NCI-H1436 treated with DMSO at 0.1 percent for 48 hours (cell line): ENCODE measurements around the gene PRSS8.
"Not testable (repeated sequence)": the region's sequence is repeated elsewhere in the genome, so short reads cannot be mapped to it uniquely, and the experiment has no call there.

Source experiments
- DNase-seq: peaks from one replicate; lab custom pipeline; 2025; lab: John Stamatoyannopoulos, UW

The PRSS8 gene

DNA sequence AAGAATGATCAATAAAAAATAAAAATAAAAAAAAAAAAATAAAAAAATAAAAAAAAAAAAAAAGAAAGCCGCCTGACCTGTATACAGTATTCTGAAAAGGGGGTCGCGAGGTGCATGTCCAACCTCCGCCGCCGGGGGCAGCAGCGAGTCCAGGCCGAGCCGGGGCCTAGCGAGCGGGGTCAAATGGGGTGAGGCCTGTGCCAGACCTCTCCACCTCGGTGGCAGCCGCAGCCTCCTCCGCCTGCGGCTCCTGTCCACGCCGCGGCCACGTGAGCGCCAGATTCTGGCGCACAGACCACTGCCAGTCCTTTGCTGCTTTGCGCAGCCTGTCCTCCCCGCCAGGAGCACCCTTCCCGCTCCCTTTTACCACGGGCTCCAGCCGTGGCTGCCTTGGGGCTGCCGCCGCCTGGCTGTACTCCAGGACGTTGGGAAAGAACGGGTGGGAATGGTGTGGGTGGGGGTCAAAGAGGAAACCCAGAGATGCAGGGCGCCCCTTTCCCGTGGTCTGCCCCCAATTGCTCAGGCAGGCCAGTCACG is 29.8 kb downstream of the PRSS8 start:
- no peak for DNase-seq

DNA sequence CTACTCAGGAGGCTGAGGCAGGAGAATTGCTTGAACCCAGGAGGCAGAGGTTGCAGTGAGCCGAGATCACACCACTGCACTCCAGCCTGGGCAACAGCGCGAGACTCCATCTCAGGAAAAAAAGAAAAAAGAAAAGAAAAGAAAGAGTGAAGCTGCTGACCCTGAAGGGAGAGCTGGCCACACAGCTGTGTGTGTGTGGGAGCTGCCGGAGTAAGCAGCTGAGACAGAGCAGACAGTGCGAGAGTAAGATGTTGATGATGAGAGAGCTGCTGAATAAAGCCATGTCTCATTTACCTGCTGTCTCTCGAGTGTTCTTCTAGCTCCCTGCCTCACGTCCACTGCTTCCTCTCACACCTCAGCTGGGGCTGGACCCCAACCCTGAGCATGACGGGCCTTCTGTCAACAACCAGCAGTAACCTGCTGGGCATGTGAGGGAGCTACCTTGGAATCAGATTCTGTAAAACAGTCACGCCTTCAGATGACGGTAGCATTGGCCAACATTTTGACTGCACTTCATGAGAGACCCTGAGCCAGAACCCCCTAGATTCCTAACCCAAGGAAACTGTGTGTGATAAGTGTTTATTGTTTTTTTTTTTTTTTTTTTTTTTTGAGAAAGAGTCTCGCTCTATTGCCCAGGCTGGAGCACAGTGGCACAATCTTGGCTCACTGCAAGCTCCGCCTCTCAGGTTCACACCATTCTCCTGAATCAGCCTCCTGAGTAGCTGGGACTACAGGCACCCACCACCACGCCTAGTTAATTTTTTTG is 34.5 kb downstream of the PRSS8 start:
- DNase-seq, result not testable (repeated sequence)

GRCh38 chr16:31099860-31100638 is 35.5 kb downstream of the PRSS8 start:
- no peak for DNase-seq

- peak; percentile 87 for DNase-seq
Observed at GRCh38 chr16:31094424-31095120, 41.0 kb downstream of the PRSS8 start, which contains the start of gene VKORC1. VKORC1 (minus strand) TSS chr16:31094797; CDS start chr16:31094729, 68 bp downstream.

- DNase-seq, result no peak
Observed at GRCh38 chr16:31094088-31094423, 41.5 kb downstream of the PRSS8 start.

- no peak for DNase-seq
Observed at GRCh38 chr16:31093132-31093703, 42.3 kb downstream of the PRSS8 start.

GRCh38 chr16:31092330-31092729 is 43.2 kb downstream of the PRSS8 start:
- no peak for DNase-seq

DNA sequence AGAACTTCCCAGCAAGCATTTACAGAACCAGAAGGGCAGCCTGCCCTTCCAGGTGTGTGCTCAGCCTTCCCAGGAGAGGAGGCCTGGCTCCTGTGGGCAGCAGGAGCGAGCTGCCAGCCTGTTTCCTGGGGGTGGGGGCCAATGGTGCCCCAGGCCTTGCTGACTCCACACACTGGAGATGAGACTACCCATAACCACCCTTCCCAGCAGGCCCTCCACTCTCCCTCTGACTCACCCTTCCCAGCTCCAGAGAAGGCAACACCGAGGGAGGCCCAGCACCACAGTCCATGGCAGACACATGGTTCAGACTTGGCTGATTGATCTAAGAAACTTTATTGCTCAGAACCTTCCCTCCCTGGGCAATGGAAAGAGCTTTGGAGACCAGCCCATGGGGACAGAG is 45.0 kb downstream of the PRSS8 start:
- DNase-seq, result no peak

DNA sequence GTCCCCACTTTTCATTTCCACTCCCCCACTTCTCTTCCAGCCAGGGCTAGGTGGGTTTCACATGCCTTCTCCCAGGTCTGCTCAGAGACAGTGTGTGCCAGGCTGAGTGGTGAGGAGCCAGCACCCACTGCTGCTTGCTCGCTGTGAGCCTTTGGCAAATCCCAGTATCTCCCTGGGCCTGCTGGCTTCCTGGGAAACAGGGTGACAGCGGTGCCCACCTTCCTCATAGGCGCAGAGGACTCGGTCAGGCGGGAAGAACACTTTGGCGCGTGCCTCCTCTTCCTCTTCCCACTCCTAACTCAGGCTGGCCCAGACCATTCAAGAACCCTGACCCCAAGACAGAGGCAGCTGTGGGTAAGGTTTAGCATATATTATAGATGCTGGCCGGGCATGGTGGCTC is 46.3 kb downstream of the PRSS8 start:
- DNase-seq, result no peak

DNA sequence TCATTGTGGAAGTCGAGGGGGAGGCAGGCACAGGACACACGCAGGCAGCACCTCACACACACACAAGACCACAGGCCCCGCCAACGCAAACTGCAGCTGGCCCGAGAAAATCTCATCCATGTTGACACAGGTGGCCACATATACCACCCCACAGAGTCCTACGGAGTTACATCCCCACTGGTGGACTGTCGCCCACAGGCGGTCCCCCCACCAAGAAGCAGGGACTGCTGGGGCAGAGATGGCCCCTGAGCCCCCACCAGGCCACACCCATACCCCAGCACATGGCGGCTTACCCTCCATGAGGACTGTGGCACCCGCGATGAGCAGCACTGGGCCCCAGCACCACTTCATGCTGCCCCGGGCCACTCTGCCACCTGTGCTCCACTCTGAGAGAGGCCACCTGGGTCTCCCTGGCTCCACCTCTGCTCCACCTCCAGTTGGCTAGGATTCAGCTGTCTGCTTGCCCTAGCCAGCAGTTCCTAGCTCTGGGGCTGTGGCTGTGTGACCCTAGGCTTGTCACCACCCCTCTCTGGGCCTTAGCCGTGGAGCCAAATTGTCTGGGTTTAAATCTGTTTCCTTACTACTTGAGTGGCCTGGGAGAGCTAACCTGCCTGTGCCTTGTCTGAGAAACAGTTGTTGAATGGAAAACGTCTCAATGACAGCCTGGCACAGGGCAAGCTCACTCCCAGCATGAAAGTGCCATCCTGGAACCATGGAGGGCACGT is 46.9 kb downstream of the PRSS8 start, which contains the start of gene PRSS53:
PRSS53 (minus strand) TSS at position 485 of the 725 bp plus-strand sequence; CDS start at position 351, 134 bp downstream.
- no peak for DNase-seq

GRCh38 chr16:31087971-31088370 is 47.6 kb downstream of the PRSS8 start:
- no peak for DNase-seq

DNA sequence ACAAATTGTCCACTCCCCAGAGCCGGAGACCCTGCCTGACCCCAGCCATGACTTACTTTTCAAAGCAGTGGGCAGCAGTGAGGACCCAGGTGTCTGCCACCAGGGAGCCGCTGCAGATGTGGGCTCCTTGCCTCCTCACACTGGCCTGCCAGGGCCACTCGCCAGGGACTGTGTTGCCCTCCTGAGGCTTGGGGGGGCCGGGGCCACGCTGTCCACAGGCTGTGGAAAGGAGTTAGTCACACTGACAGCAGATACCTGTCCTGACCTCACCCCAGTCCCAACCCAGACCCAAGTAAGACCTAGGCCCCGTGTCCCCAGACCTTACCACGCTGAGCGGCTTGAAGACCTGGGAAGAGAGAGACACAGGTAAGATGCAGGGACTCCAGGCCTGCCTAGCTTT is 48.0 kb downstream of the PRSS8 start:
- DNase-seq, result no peak

- DNase-seq, result no peak
Observed at GRCh38 chr16:31086629-31086906, 49.0 kb downstream of the PRSS8 start.

DNA sequence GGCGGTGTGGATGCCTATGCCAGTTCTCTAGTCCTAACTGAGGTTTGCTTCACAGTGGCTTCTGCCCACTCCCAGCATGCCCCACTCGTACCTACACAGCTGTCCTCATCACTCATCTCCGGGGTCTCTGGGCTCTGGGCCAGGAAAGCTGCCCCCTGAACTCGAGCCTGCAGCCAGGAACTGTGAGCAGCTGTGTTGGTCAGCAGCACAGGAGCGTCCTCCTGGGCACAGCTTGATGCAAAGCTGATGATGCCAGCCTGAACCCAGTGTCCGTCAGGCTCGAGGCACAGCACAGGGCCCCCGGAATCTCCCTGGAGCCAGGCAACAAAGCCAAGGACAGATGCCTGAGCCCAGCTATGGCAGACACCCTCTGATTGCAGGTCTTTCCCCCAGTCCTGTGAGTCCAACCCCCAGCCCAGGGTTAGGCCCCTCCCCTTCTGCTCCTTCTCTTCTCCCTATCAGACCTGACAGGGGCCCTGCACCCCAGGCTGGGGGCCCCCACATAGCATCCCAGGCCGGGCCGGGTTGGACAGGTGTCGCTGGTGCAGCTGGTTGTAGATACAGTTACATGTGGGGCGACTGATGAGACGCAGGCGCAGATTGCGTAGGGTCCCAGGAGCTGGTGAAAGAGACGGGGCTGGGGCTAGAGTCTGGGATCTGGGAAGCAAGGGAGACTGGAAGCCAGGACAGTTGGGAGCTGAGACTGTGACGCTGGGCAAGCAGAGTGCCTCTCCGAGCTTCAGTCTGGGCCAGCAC is 49.5 kb downstream of the PRSS8 start:
- no peak for DNase-seq

GRCh38 chr16:31085411-31085810 is 50.1 kb downstream of the PRSS8 start:
- DNase-seq, result no peak

DNA sequence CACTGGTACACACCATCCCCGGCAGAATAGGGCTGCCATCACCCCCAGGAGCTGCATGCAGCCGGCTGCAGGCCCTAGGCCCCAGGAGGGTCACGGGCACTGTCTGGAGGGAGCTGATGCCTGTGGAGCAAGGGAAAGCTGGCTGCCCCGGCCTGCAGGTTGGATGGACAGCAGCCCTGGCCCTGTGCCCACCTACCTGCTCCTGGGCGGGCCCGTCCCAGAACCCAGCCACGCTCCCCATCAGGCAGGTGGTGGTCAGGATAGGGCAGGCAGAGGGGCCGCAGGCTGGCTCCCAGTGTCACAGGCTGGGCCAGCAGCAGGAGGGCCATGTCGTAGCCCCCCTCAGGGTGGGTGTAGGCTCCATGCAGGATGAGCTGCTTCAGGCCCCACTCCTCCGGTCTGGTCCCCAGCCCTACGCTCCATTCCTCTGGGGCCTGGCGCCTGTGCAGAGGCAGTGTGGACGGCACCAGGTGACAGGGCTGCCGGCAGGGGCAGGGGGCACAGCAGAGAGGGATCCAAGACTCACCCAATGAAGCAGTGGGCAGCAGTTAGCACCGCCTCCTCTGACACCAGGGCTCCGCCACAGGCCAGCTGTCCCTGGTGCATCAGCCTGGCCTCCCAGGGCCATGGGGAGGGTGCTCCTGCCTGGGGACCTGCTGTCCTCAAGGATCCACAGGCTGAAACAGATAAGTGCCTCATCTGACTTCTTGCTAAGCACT is 50.8 kb downstream of the PRSS8 start:
- DNase-seq, result no peak

GRCh38 chr16:31083981-31084380 is 51.5 kb downstream of the PRSS8 start:
- no peak for DNase-seq

GRCh38 chr16:31083556-31083955 is 52.0 kb downstream of the PRSS8 start:
- no peak for DNase-seq

DNA sequence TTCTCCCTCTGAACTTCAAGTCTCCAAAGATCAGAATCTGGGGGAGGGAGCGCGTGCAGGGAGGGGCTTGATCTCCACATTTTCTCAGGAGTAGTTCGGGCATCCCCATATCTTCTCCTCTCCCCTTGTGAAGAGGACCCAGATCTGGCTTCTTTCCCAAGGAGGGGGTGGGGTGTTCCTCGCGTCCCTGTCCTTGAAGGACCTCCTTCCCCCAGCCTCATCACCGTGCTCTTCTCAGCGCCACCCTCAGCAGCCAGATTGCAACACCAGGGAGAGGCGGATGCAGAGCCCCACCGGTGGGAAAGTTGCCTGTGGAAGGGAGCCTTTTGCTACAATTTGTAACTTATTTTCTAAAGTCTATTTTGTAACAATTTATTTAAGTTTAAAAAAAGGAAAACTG is 52.4 kb downstream of the PRSS8 start:
- DNase-seq, result no peak

DNA sequence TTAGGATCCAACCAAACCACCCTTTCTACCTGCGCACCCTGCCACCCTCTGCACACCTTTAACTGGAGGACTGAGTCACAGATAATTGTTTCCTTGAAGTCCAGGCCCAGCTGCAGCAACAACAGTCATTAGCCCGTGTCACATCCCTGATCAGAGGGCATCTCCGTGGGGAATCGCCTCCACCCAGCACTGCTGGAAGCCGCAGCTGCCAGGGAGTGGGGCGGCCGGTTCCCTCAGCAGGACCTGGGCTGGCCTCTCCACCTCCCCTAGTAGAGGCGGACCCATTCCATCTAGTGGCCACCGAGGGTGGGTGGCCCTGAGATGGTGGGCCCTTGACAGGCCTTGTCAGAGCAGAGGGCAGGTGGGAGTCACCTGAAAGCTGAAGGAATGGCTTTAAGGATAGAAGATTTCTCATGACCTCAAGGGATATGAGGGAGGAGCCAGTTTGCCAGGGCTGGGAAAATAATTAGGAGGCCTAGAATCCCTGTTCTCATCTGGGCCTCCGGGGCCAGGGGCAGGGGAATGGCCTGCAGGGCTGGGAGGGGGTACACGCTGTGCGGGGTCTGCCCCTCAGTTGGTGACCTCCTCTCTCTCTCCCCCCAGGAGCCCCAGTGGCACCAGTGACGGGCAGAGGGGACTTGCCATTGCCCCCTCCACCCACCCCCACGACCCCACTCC is 53.0 kb downstream of the PRSS8 start:
- no peak for DNase-seq
